OCI-LY1 (cell line): ENCODE results near the gene ANKFY1.

Experiments used
- EZH2 ChIP-seq: fragments of 200-600 bp; sonication (generic), shearing (Covaris generic); IDR thresholded peaks from 2 replicates; pipeline ENCODE4 v1.8.0; 2017; ENCODE audit warnings: borderline replicate concordance, mixed run types, mild to moderate bottlenecking, antibody characterized with exemption, low read length, moderate library complexity, mixed read lengths
- TF ChIP-seq, protein P1 (sequence below): fragments of 200-600 bp; sonication (generic), shearing (Covaris generic); IDR thresholded peaks from 2 replicates; pipeline ENCODE4 v1.5.1; 2017; ENCODE audit warnings: mild to moderate bottlenecking, antibody characterized with exemption, low read length, moderate library complexity, mixed read lengths

DNA sequence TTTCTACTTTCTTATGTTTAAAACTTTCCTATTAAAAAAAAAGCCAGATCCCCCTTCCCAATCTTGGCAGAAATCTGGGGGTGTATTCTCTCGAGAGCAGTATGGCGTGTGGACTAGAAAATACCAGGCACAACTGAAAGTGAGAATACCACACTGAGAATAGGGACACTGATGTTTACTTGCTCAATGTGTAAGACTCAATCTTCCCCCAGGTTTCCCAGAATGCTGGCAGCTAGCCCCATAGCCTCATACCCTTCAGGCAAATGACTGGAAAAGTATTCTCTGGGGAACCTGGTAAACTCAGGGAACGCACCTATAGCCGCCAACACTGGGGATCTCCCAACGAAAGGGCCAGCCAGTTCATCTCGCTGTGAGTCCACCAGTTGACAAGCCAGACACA lies 136.2 kb downstream of the ANKFY1 start:
- TF ChIP-seq, protein P1, sequence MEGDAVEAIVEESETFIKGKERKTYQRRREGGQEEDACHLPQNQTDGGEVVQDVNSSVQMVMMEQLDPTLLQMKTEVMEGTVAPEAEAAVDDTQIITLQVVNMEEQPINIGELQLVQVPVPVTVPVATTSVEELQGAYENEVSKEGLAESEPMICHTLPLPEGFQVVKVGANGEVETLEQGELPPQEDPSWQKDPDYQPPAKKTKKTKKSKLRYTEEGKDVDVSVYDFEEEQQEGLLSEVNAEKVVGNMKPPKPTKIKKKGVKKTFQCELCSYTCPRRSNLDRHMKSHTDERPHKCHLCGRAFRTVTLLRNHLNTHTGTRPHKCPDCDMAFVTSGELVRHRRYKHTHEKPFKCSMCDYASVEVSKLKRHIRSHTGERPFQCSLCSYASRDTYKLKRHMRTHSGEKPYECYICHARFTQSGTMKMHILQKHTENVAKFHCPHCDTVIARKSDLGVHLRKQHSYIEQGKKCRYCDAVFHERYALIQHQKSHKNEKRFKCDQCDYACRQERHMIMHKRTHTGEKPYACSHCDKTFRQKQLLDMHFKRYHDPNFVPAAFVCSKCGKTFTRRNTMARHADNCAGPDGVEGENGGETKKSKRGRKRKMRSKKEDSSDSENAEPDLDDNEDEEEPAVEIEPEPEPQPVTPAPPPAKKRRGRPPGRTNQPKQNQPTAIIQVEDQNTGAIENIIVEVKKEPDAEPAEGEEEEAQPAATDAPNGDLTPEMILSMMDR, result no peak
- TF ChIP-seq EZH2, result no peak
